GM18907 (cell line): Measurements from ENCODE around the gene PLBD2.
"Not testable (repeated sequence)": the region's sequence is repeated elsewhere in the genome, so short reads cannot be mapped to it uniquely, and the experiment has no call there.

ENCODE experiments used
- ATAC-seq: cut with Tn5 transposase; IDR thresholded peaks from one replicate; pipeline ENCODE4 v1.9.1; 2021; ENCODE audit warnings: mild to moderate bottlenecking, moderate library complexity; ENCODE audit not compliant: unreplicated experiment

PLBD2 gene

DNA sequence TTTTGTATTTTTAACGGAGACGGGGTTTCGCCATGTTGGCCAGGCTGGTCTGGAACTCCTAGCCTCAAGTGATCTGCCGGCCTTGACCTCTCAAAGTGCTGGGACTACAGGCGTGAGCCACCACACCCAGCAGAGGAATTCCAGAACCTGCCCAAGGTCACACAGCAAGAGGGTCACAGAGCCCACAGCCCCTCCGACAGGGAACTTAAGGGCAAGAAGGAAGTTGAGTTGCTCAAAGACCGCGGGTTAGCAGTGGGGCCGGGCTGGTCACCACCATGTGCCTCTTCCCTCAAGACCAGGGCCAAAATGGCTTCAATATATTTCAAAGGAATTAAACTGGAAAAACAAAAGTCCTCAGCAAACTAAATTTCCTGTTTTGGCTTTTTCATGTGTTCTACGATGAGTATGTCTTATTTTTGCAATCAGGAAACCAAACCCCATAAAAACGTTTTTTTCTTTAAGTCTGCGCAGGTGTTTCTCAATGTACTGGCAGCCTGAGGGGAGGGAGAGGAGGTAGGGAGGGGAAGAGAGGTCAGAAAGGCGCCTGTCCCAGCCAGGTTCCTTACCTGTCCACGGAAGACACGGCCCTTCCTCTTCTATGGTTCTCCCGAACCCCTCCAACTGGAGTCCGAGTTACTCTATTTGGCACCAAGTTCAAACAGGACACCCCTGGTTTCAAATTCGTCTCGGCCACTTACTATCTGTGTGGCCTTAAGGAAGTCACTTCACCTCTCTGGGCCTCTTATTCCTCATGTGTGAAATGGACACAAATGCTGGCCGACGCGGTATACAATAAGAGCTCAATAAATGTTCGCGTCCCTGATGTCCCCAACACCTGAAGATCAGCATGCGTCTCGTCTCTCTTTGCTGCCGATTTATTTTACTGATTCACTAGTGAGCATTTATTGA is 24.3 kb upstream of the PLBD2 start:
- peak; percentile 8 for ATAC-seq

DNA sequence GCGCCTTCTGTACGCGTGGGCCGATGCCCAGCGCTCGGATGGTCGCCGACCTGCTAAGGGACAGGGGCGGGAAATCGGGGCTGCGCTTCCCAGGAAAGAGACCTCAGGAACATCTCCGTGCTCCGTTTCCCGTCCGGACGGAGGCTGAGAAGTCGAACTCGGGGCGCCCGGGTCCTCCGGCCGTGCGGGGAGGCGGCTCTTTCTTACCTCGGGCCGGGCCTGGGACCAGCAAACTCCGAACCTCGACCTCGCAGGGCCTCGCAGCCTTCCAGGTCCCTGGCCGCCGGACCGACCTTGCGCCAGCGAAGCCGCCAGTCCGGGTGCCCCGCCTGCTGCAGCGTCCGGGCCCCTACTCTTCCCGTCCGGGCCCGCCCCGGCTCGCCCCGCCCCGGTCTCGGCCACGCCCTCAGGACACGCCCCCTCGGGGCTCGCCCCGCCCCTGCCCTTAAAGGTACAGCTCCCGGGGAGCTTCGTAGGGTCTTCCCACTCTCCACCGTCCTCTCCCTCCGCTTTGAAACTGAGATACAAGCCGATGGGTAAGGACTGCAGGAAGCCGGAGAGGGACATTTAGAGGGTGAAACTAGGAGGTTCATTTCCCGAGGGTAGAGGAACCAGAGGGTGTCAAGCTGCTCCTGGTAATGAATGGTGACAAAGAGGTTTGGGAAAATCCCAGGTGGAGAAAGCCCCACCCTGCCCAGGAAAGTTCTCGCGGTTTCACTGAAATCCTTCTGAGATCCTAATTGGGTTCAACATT is 23.4 kb upstream of the PLBD2 start, which contains the start of gene SLC8B1:
Gene SLC8B1 (minus strand): TSS at position 324 of the 754 bp plus-strand sequence. CDS start 2,231 bp downstream, outside the sequence.
- peak; percentile 89 for ATAC-seq

DNA sequence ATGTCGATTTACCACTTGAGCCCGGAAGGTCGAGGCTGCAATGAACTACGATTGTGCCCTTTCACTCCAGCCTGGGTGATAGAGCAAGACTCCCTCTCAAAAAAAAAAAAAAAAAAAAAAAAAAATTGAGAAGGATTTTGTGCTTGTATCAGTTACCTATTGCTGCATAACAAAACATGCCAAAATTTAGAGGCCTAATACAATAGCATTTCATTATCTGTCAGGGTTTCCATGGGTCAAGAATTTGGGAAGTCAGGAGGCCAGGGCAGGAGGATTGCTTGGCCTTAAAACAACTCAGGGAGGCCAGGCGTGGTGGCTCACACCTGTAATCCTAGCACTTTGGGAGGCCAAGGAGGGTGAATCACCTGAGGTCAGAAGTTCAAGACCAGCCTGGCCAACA is 18.8 kb upstream of the PLBD2 start:
- ATAC-seq, result no peak

GRCh38 chr12:113340061-113340460 is 18.3 kb upstream of the PLBD2 start:
- no peak for ATAC-seq

- ATAC-seq, result no peak
Observed at GRCh38 chr12:113341535-113341934, 16.9 kb upstream of the PLBD2 start.

DNA sequence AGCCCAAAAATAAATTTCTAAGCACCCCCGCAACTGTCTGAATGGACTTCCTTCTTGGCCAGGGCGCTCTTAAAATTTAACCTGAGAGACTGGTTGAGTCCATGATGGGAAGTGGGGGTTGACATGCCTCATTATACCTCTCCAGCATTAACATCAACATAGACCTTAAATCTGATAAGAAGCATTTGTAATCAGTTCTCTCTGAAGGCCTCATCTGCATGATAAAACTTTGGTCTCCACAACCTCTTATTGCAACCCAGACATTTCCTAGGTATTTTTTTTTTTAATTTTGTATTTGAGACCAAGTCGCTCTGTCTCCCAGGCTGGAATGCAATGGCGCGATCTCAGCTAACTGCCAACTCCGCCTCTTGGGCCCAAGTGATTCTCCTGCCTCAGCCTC is 13.1 kb upstream of the PLBD2 start:
- no peak for ATAC-seq

DNA sequence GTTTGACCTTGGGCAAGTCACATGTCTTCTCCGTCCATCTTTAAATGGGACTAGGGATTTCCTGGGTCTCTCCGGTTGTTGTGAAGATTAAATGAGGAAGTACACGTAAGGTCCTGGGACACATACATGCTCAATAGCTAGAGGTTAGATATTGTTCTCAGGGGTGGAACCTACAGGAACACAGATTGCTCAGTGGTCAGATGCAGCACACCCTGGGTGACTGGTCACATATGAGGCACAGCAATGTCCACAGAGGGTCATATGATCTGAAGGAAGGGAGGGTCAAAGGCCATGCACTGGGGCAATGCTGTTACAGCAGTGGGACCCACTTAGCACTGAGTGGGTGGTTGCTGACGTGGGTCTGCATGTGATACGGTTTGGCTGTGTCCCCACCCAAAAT is 12.0 kb upstream of the PLBD2 start:
- ATAC-seq, result no peak

- ATAC-seq, result no peak
Observed at GRCh38 chr12:113347107-113347506, 11.3 kb upstream of the PLBD2 start.

- no peak for ATAC-seq
Observed at GRCh38 chr12:113347892-113348291, 10.5 kb upstream of the PLBD2 start.

GRCh38 chr12:113348849-113349536 is 9.4 kb upstream of the PLBD2 start:
- no peak for ATAC-seq

DNA sequence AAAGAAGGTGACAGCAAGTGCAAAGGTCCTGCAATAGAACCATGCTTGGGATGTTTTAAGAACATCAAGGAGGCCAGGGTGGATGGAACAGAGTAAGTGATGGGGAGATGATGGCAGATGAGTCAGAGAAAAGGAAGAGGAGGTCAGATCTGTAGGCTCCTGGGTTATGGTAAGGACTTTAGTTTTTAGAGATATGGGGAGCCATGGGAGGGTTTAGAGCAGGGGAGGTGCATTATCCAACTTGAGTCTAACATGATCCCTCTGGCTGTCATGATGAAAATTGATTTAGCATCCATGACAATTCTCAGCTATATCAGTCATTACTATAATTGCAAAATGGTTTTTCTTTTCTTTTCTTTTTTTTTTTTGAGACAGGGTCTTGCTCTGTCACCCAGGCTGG is 7.3 kb upstream of the PLBD2 start:
- no peak for ATAC-seq

DNA sequence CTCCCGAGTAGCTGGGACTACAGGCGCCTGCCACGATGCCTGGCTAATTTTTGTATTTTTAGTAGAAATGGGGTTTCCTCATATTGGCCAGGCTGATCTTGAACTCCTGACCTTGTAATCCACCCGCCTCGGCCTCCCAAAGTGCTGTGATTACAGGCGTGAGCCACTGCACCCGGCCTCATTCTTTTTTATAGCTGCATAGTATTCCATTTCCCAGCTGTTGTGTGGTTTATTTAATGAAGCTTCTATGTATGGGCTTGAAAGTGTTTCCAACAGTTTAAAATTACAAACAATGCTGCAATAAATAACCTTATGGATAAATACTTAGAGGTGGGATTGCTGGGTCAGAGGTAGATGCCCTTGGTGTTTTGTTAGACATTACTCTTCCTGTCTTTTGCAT is 4.2 kb upstream of the PLBD2 start:
- ATAC-seq, result not testable (repeated sequence)

- ATAC-seq, result no peak
Observed at GRCh38 chr12:113359133-113359938, 949 bp downstream of the PLBD2 start.

DNA sequence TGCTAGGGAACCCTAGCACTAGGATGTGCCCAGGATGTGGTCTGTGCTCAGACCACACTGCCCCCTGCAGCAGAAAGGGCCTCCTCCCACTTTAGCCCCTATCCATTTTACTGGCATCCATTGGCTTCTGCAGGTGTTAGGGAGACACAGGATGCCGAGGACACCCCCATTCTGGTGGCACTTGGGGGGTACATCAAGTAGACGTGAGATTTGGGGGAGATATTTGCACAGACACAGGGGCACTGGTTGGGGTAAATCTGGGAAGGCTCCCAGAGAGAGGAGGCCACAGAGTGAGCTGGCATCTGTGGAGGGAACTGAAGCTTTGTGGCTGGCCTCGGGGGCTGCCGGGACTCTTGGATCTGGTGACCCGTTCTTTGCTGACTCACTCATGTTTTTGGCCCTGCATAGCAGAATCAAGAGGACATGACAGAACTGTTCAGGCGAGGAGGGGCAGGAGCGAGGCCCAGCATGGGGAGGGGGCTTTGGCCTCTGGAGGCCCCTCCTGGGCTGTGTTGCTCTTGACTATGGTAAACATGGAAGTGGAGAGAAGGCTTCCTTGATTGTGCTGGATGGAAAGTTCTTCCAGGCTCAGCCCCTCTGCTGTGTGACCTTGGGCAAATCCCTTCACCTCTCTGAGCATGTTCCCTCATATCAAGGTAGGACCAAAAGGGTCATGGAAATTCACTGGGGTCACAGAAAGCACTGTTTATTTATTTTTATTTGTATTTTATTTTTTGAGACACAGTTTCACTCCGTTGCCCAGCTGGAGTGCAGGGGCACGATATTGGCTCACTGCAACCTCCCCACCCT is 1.8 kb downstream of the PLBD2 start:
- no peak for ATAC-seq

- no peak for ATAC-seq
Observed at GRCh38 chr12:113361574-113362370, 3.4 kb downstream of the PLBD2 start.

GRCh38 chr12:113364698-113365097 is 6.3 kb downstream of the PLBD2 start:
- ATAC-seq, result no peak

DNA sequence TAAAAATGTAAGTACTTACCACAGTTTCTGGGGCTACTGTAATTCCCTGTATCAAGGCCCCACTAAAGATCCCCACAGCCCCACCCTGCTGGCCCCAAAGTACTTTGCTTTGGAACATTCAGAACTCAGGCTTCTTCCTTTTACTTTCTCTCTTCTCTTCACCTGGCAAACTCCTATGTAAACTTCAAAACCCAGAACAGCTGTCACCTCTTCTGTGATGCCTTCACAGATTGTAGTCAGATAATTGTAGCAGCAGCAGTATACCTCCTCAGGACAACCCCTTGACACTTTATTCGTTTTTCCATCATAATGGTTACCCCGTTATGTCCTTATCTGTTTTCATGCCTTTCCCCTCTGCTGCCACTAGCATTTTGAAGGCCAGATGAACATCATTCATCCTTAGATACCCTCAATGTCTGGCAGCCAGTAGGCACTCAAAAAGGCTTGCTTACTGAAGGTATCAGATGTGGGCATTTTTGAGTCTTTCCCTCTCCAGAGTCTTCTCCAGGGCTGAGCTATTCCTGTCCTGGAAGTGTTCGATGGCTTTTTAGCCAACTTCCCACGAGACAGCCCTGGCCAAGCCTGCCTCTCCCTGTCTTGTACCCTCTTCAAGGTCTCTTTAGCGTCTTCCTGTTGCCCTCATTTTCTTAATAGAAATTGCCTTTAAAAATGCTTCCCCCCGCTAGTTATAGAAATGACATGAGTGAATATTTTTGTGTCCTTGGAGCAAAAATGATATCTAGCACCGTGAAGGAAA is 7.4 kb downstream of the PLBD2 start:
- no peak for ATAC-seq

- no peak for ATAC-seq
Observed at GRCh38 chr12:113366827-113367226, 8.4 kb downstream of the PLBD2 start.
